GM18502 (cell line): Measurements from ENCODE around the gene SPDL1.

ENCODE experiments used
- ATAC-seq: cut with Tn5 transposase; IDR thresholded peaks from one replicate; pipeline ENCODE4 v1.9.1; 2021; ENCODE audit warnings: mild to moderate bottlenecking; ENCODE audit not compliant: unreplicated experiment, poor library complexity

Gene SPDL1

GRCh38 chr5:169627551-169627950 lies 44.0 kb downstream of the SPDL1 start:
- ATAC-seq: no peak

- ATAC-seq: no peak
Observed at GRCh38 chr5:169628892-169629291, 45.3 kb downstream of the SPDL1 start.

GRCh38 chr5:169629847-169630548 lies 46.4 kb downstream of the SPDL1 start:
- no peak for ATAC-seq

GRCh38 chr5:169631360-169631759 lies 47.8 kb downstream of the SPDL1 start:
- ATAC-seq: no peak

- ATAC-seq: no peak
Observed at GRCh38 chr5:169632946-169633345, 49.4 kb downstream of the SPDL1 start.

GRCh38 chr5:169634606-169635005 lies 51.0 kb downstream of the SPDL1 start:
- no peak for ATAC-seq

GRCh38 chr5:169635936-169636335 lies 52.4 kb downstream of the SPDL1 start:
- ATAC-seq: no peak

- no peak for ATAC-seq
Observed at GRCh38 chr5:169636477-169637084, 53.0 kb downstream of the SPDL1 start.

- ATAC-seq: peak; percentile 92
Observed at GRCh38 chr5:169637085-169637548, 53.5 kb downstream of the SPDL1 start, which contains the start of gene DOCK2. Gene DOCK2 (plus strand): TSS chr5:169637275. CDS start chr5:169637327, 52 bp downstream.

- ATAC-seq: peak; percentile 70
Observed at GRCh38 chr5:169637549-169638121, 54.1 kb downstream of the SPDL1 start.

GRCh38 chr5:169641253-169641652 lies 57.7 kb downstream of the SPDL1 start:
- ATAC-seq: no peak

- ATAC-seq: peak; percentile 45
Observed at GRCh38 chr5:169646856-169647255, 63.3 kb downstream of the SPDL1 start.

GRCh38 chr5:169647566-169647965 lies 64.0 kb downstream of the SPDL1 start:
- peak; percentile 43 for ATAC-seq

GRCh38 chr5:169648725-169649310 lies 65.2 kb downstream of the SPDL1 start:
- no peak for ATAC-seq

GRCh38 chr5:169649486-169649885 lies 65.9 kb downstream of the SPDL1 start:
- ATAC-seq: no peak

- ATAC-seq: peak; percentile 59
Observed at GRCh38 chr5:169650701-169651331, 67.2 kb downstream of the SPDL1 start.

GRCh38 chr5:169651526-169651925 lies 68.0 kb downstream of the SPDL1 start:
- no peak for ATAC-seq

- ATAC-seq: no peak
Observed at GRCh38 chr5:169652057-169652456, 68.5 kb downstream of the SPDL1 start.

GRCh38 chr5:169653091-169653490 lies 69.5 kb downstream of the SPDL1 start:
- no peak for ATAC-seq
